Adipocyte (in vitro differentiated cells): ENCODE measurements around the gene CAPN11.
"Not testable (repeated sequence)": the region's sequence is repeated elsewhere in the genome, so short reads cannot be mapped to it uniquely, and the experiment has no call there.

Source experiments
- DNase-seq: peaks from one replicate; pipeline ENCODE4 v3.0.0-alpha.2; 2015; ENCODE audit warnings: low read depth
- H3K27me3 ChIP-seq: replicated peaks from 2 replicates; pipeline ENCODE4 v1.7.0; 2013; ENCODE audit warnings: mild to moderate bottlenecking, low read length, moderate library complexity; ENCODE audit not compliant: control insufficient read depth, insufficient read depth
- H3K36me3 ChIP-seq: 2 replicates; pipeline ENCODE4 v1.7.0; 2013; ENCODE audit warnings: low read length, mild to moderate bottlenecking, moderate library complexity; ENCODE audit not compliant: control insufficient read depth, insufficient read depth, severe bottlenecking
- H3K4me1 ChIP-seq: 2 replicates; pipeline ENCODE4 v1.7.0; 2013; ENCODE audit warnings: mild to moderate bottlenecking, low read length, moderate library complexity; ENCODE audit not compliant: control insufficient read depth, insufficient read depth
- H3K4me3 ChIP-seq: 2 replicates; pipeline ENCODE4 v1.7.0; 2013; ENCODE audit warnings: mild to moderate bottlenecking, low read length, moderate library complexity
- H3K9ac ChIP-seq: 2 replicates; pipeline ENCODE4 v1.7.0; 2013; ENCODE audit warnings: mild to moderate bottlenecking, low read length, moderate library complexity
- H3K9me3 ChIP-seq: 2 replicates; pipeline ENCODE4 v1.7.0; 2013; ENCODE audit warnings: mild to moderate bottlenecking, low read length, moderate library complexity; ENCODE audit not compliant: control insufficient read depth

CAPN11 gene

DNA sequence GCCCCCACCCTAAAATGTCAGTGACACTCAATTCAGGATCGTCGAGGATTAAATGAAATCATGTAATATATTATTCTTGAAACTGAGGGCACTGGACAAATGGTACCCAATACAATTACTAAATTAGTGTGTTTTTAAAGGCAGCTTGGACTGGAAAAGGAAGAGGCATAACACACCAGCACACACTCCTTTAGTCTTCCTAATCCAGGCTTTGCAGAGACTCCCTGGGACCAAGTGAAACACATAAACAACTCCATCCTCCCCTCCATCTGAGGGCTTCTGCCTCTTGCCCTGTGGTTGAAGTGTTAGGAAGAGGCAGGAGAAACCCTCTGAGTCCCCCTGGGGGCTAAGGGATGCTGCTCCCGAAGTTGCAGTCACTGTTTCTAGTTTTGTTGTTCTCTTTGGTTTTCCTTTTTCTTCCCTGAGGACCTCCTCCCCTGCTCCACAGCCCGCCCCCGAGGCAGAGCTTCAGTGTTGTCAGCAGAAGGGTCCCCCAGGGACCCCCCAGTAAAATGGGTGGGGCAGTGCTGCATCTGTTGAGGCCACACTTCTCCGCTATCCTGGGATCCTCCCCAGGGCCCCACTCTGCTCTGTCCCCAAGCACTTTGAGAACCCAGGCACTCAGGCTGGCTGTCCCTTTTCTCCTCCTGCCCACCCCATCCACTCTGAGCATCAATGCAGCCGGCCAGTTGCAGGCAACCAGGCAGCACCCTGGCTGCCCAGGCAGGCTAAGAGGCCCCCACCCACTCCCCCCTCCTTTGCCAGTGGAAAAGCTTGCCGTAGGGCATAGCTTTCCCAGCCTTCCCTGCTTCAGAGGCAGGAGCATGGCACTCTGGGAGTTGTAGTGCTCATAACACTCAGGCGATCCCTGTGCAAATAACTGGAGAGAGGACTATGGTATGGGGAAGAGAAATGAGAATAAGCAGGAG lies 25.4 kb upstream of the CAPN11 start:
- H3K9me3 ChIP-seq = no peaks in the 10 kb centered on the region
- peaks cover 17% of the 10 kb centered on the region for H3K4me1 ChIP-seq
- peak overlapping the region; percentile 62 for H3K9ac ChIP-seq
- DNase-seq = peak; percentile 85
- no peaks in the 10 kb centered on the region for H3K27me3 ChIP-seq
- peak overlapping the region; percentile 46 for H3K4me3 ChIP-seq
- peaks cover 27% of the 10 kb centered on the region for H3K36me3 ChIP-seq

DNA sequence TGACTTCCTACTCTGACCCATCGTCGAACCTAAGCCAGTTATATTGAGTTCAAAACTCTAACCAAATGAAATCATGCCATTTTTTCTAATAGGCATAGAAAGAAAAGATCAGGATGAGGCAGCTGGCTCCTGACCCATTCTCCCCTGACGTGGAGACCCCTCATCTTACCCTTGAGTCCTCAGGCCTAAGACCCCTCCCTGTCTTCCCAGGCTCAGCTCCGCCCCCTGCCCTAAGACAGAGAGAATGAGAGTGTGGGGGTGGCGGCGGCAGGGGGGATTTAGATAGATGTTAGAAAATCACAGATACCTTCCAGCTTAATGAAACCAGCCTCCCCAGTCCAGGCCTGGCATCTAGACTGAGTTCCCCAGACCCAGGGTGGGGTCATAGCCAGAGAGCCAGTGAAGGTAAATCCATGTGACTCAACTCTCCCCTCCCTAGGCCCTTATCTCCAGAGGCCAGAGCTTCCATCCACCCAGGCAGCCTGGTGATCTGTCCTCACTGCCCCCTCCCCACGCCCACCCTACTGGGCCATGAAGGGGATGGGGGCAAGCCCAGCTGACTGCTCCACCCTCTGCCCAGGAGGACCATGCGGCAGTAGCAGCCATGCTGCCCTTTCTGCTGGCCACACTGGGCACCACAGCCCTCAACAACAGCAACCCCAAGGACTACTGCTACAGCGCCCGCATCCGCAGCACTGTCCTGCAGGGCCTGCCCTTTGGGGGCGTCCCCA lies 24.5 kb upstream of the CAPN11 start:
- Histone ChIP-seq H3K27me3 (no peaks in the 10 kb centered on the region), H3K4me1 (peaks cover 10% of the 10 kb centered on the region), H3K9me3 (no peaks in the 10 kb centered on the region), H3K36me3 (peaks cover 34% of the 10 kb centered on the region), H3K4me3 (no peak overlapping the region), H3K9ac (no peak overlapping the region)
- no peak for DNase-seq

DNA sequence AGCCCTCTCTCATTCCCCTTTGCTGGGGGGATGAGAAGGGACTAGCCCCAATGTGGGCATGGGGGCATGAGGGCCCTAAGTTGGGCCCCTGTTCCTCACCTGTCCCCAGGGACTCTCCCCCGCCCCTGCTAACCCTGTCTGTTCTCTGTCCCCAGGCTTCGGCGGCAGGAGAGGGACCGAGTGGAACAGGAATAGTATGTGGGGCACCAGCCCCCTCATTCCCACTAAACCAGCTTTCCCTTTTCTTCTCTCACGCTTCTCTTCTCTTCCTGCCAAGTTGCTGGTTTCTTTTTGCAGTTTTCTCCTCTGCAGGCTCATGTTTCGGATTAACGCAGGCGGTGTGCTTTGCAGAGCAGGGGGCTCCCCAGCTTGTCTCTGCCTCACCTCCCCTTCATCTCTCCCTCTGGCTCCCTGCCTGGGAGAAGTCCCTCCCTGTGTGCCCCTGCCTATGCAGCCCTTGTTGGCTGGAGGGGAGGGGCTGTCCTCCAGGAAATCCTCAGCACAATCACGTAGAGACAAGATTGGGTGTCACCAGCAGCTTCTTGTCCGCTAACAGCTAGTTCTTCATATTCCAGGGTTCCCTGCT lies 23.4 kb upstream of the CAPN11 start:
- Histone ChIP-seq H3K4me3 (no peak overlapping the region), H3K4me1 (peaks cover 10% of the 10 kb centered on the region), H3K9me3 (no peaks in the 10 kb centered on the region), H3K36me3 (peaks cover 45% of the 10 kb centered on the region), H3K9ac (no peak overlapping the region), H3K27me3 (no peaks in the 10 kb centered on the region)
- DNase-seq = no peak

DNA sequence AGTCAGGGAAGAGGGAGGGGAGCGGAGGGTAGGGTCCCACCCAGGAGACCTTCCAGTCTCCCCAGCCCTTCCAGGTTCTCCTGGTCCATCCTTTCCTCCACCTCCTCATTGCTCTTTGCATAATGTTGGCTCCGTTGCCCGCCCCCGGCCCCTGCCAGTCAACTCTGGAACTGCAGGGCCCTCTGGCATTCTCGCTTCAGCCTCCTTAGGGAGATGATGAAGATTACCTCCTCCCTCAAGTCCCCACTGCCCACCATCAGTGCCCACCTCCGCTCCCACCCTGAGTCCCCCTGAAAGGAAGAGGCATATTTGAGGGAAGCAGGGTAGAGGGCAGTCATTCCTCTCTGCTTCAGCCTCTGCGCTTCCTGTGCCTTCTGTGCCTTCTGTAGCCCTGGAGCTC lies 22.7 kb upstream of the CAPN11 start:
- H3K9me3 ChIP-seq = no peaks in the 10 kb centered on the region
- H3K9ac ChIP-seq = no peak overlapping the region
- no peak for DNase-seq
- peaks cover 51% of the 10 kb centered on the region for H3K36me3 ChIP-seq
- H3K4me1 ChIP-seq = peaks cover 10% of the 10 kb centered on the region
- no peaks in the 10 kb centered on the region for H3K27me3 ChIP-seq
- no peak overlapping the region for H3K4me3 ChIP-seq

DNA sequence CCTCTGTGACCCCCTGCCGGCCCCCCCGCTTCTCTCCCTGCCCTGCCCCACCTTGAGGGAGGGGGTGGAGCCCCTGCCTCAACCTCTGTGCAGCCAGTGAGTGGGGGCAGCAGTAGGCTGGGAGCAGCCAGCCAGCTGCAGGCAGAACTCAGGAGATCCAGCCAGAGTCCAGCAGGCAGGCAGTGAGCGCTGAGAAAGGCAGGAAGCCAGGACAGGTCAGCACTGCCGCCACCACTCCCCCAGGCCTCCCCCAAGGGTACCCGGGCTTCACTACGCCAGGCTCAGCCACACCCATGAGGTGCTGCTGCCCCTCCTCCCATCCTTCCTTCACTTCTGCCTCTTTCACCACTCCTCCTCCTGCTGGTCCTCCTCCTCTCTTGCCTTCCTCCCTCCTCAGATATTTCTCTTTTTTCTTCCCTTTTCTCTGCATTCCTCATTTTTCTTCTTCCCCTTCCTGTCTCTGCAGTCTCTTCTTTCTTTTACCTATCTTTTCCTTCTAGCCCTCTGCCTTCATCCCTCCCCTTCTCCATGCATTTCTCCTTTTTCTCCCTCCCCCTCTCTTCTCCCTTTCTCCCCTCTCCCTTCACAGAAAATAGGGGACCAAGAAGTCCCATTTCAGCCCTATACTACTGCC lies 19.8 kb upstream of the CAPN11 start:
- no peak for DNase-seq
- Histone ChIP-seq H3K9me3 (no peaks in the 10 kb centered on the region), H3K9ac (no peak overlapping the region), H3K4me1 (no peaks in the 10 kb centered on the region), H3K36me3 (peaks cover 69% of the 10 kb centered on the region), H3K4me3 (no peak overlapping the region), H3K27me3 (no peaks in the 10 kb centered on the region)

DNA sequence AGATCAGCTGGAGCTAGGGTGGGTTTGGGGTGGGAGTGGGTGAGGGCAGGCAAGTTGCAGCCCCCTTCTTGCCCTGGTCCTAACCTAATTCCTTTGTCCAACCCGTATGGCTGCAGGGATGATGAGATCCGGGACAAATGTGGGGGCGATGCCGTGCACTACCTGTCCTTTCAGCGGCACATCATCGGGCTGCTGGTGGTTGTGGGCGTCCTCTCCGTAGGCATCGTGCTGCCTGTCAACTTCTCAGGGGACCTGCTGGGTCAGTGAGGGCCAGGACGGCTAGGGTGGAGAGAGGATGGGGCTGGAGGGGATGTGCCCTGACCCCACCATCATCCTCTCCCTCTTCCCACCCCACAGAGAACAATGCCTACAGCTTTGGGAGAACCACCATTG lies 19.3 kb upstream of the CAPN11 start:
- Histone ChIP-seq H3K4me3 (no peak overlapping the region), H3K27me3 (no peaks in the 10 kb centered on the region), H3K9ac (no peak overlapping the region), H3K4me1 (no peaks in the 10 kb centered on the region), H3K9me3 (no peaks in the 10 kb centered on the region), H3K36me3 (peaks cover 72% of the 10 kb centered on the region)
- DNase-seq = no peak

DNA sequence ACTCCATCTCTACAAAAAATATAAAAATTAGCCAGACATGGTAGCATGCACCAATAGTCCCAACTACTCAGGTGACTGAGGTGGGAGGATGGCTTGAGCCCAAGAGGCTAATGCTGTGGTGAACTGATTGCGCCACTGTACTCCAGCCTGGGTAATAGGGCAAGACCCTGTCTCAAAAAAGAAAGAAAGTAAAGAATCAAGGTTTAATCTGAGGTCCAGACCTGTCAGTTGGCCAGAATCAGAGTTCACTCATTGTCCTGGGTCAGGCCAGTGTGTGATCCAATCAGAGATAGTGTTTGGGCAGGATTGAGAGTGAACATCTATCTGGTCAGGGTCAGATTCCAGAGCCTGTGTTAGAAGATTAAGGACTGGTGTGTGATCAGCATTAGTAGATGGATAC lies 15.8 kb upstream of the CAPN11 start:
- no peaks in the 10 kb centered on the region for H3K4me1 ChIP-seq
- no peaks in the 10 kb centered on the region for H3K27me3 ChIP-seq
- no peak overlapping the region for H3K9ac ChIP-seq
- DNase-seq = no peak
- H3K9me3 ChIP-seq = no peaks in the 10 kb centered on the region
- H3K4me3 ChIP-seq = no peak overlapping the region
- H3K36me3 ChIP-seq = peaks cover 66% of the 10 kb centered on the region

DNA sequence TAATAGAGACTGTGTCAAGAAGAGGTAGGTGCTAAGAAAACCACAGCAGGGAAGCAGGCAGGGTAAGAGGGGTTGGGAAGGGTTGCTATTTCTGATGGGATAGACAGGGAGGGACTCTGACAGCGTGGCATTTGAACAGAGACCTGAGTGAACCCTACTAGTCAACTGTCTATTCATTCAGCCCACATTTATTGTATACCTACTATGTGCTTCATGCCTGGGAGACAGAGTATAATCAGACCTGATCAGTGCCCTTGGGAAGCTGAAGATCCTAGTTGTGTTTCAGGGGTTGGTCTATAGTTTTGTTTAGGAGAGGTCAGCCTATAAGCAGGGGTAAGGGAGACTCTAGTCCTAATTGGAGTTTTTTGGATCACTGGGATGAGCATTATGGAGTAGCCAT lies 14.9 kb upstream of the CAPN11 start:
- H3K4me3 ChIP-seq = no peak overlapping the region
- H3K9me3 ChIP-seq = no peaks in the 10 kb centered on the region
- H3K9ac ChIP-seq = no peak overlapping the region
- peaks cover 71% of the 10 kb centered on the region for H3K36me3 ChIP-seq
- no peak for DNase-seq
- H3K4me1 ChIP-seq = no peaks in the 10 kb centered on the region
- H3K27me3 ChIP-seq = no peaks in the 10 kb centered on the region

DNA sequence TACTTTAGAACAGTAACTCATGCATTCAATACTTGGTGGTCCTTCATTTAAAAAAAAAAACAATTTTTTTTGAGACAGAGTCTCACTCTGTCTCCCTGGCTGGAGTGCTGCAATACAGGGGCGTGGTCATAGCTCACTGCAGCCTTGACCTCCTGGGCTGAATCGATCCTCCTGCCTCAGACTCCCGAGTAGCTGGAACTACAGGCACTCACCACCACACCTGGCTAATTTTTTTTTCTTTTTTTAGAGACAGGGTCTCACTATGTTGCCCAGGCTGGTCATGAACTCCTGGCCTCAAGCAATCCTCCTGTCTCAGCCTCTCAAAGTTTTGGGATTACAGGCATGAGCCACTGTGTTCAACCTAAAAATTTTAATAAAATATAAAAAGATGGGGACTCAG lies 14.1 kb upstream of the CAPN11 start:
- not testable (repeated sequence) for DNase-seq, H3K9ac ChIP-seq, H3K4me1 ChIP-seq, H3K4me3 ChIP-seq, H3K9me3 ChIP-seq, H3K27me3 ChIP-seq
- peaks cover 70% of the 10 kb centered on the region for H3K36me3 ChIP-seq

DNA sequence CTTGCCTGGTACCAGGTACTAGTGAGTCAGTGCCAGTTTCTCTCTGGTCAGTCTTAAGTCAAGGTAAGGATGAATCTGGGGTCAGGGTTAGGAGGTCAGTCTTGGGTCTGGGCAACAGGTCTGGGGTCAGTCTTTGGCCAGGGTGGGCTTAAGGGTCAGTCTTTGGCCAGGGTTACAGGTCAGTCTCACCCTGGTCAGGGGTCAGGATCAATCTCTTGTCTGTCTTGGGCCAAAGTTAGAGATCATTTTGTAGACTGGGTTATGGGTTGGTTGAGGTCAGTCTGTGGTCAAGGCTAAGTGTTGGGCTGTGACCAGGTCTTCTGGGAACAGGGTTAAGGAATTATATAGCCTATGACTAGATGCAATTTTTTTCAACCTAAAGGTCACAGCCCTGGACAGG lies 12.8 kb upstream of the CAPN11 start:
- Histone ChIP-seq H3K9ac (no peak overlapping the region), H3K4me1 (no peaks in the 10 kb centered on the region), H3K9me3 (no peaks in the 10 kb centered on the region), H3K36me3 (peaks cover 63% of the 10 kb centered on the region), H3K4me3 (no peak overlapping the region), H3K27me3 (no peaks in the 10 kb centered on the region)
- DNase-seq = no peak

DNA sequence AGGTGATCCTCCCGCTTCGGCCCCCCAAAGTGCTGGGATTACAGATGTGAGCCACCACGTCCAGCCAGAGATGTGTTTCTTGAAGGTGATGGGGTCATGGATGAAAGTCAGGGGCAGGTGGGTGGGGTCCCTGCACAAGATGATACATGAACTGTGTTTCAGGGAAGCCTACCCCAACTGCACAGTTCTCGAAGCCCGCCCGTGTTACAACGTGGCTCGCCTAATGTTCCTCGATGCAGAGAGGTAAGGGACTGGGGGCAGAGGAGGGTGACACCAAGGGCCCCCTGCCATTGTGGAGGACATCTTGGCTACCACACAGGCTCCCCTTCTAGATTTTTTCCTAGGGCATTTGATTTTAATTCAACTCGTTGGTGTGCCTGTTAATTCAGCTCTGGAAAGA lies 11.9 kb upstream of the CAPN11 start:
- peaks cover 55% of the 10 kb centered on the region for H3K36me3 ChIP-seq
- no peak for DNase-seq
- no peaks in the 10 kb centered on the region for H3K4me1 ChIP-seq
- no peaks in the 10 kb centered on the region for H3K27me3 ChIP-seq
- H3K4me3 ChIP-seq = no peak overlapping the region
- no peak overlapping the region for H3K9ac ChIP-seq
- no peaks in the 10 kb centered on the region for H3K9me3 ChIP-seq
